NCI-H226 (cell line): ENCODE data around the gene ADTRP.
A peak's percentile ranks its signal among the peaks of the same experiment; 100 is the strongest.
"Not testable (repeated sequence)": the region's sequence is repeated elsewhere in the genome, so short reads cannot be mapped to it uniquely, and the experiment has no call there.

Experiments
- DNase-seq: peaks from one replicate; pipeline ENCODE4 v3.0.0-alpha.2; 2015

The ADTRP gene

GRCh38 chr6:11802886-11803590 lies 24.4 kb upstream of the ADTRP start:
- DNase-seq, result no peak

DNA sequence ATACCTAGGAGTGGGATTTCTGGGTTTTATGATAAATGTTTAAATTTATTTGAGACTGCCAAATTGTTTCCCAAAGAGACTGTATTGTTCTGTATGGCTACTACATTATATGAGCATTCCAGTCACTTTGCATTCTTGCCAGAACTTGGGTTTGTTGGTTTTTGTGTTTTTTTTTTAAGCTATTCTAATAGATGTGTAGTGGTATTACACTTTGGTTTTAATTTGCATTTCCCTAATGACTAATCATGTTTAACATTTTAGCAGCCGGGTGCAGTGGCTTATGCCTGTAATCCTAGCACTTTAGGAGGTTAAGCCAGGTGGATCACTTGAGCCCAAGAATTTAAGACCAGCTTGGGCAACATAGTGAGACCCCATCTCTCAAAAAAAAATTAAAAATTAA lies 21.9 kb upstream of the ADTRP start:
- DNase-seq, result not testable (repeated sequence)

- no peak for DNase-seq
Measured at GRCh38 chr6:11798538-11798937, 19.9 kb upstream of the ADTRP start.

GRCh38 chr6:11798096-11798495 lies 19.5 kb upstream of the ADTRP start:
- no peak for DNase-seq

DNA sequence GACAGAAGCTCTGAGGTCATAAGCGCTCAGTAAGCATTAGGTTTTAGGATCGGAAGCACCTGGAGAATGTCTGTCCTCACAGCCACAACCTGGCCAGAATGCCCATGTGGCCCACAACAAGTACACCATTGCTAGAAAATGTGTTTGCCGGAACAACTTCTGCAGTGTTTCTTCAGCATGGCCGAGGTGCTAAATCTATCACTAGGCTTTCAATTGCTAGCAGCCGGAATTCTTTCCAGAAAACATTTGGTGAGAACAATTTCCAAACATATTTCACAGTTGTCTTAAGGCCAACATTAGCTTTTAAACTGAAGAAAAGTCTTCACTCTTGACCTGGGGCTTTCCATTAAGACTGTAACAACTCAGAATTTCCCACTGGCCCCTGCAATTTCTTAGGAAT lies 18.2 kb upstream of the ADTRP start:
- no peak for DNase-seq

- no peak for DNase-seq
Measured at GRCh38 chr6:11795403-11795802, 16.8 kb upstream of the ADTRP start.

DNA sequence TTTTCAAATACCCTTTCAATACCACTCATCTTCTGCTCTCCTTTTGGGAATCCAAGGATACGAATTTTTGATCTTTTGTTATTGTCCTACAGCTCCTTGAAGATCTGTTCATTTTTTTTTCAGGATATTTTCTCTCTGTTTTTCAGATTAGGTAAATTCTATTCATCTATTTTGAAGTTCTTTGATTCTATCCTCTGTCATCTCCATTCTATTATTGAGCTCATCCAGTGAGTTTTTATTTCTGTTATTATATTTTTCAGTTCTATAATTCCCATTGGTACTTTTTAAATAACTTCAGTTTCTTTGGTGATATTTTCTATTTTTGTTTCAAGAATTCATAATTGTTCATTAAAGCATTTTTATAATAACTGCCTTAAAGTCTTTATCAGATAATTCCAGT lies 14.7 kb upstream of the ADTRP start:
- no peak for DNase-seq

DNA sequence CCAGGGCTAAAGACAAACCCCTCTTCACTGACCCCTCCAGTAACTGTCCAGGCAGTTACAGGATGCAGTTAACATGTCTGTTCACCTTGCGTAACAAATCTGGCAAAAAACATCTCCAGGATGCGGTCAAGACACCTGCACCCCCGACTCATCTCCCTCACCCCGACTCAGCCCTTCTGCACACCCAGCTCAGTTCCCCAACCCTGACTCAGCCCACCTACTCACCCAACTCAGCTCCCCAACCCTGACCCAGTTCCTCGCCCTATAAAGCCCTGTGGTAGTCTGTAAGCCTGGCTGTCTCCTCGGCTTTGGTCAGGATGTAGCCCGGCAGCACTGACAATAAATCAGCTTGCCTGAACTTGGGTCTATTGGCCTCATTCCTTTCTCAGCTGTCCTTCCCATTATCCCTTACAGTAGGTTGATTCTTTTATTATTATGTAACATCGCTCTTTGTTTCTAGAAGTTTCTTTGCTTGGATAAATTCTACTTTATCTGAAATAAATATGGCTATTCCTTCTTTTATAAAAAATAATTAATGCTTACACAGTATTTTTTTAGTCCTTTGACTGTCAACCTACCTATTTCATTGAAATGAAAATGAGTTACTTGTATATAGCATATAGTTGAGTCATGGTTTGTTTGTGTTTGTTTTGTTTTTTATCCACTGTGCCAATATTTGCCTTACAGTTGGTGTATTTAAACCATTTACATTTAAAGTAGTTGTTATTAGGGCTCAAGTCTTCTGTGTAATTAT lies 12.9 kb upstream of the ADTRP start:
- no peak for DNase-seq

DNA sequence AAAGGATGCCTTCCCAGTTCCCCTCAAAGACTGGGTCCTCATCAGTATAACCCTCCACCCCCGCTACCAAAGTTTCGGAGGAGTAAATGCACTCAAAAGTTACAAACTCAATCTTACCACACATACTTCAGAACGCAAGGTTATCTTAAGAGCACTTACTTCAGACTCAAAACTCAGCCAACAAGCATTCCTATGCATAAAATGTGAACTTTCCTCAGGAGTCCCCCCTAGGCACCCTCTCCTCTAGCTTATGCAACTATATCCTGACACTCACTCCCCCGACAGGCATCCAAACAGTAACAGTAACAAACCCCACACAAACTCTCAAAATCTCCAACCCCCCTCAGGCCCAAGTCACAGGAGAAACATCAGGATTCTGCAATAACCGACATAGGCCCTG lies 11.1 kb upstream of the ADTRP start:
- DNase-seq, result peak; percentile 83

DNA sequence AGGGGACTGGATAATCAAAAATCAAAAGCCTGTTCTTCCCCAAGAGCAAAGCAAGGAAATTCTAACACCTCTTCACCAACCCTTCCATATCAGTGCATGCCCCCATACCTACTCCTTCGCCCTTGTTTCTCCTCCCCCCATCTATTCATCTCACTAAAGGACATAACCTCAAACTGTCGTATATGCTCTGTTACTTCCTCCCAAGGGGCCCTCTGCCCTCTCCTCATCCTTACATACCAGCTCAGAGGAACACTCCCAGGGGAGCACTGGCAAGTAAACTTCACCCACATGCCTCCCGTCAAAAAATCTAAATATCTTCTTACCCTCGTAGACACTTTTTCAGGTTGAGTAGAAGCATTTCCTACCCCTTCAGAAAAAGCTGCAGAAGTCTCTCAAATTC lies 9.4 kb upstream of the ADTRP start:
- DNase-seq, result no peak

- DNase-seq, result no peak
Measured at GRCh38 chr6:11785774-11786579, 7.4 kb upstream of the ADTRP start.

GRCh38 chr6:11785415-11785773 lies 6.8 kb upstream of the ADTRP start:
- peak; percentile 68 for DNase-seq

- DNase-seq, result no peak
Measured at GRCh38 chr6:11784341-11784740, 5.7 kb upstream of the ADTRP start.

DNA sequence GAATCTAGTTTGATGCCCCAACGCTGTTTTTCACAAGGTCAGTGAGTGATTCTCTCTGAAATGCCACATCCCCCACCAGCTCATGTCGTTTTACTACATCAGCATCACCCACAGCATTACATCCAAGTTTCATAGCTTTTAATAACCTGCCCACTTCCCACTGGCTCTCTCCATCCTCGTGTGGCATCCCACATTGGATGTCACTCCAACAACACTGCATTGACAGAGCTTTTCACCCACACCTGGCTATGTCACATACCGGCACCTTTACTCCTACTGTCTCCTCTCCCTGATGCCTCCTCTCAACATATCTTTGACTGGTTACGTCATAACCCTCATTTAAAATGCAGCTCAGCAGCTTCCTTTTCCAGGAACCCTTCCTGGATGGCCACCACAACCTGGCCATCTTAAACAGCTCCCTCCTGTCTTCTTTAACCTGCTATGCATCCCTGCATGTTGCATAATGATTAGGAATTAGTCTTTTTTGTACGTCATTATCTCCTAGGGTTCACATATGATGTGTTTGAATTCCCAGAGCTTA lies 5.0 kb upstream of the ADTRP start:
- DNase-seq, result no peak

GRCh38 chr6:11782524-11782923 lies 3.9 kb upstream of the ADTRP start:
- DNase-seq, result no peak

- DNase-seq, result no peak
Measured at GRCh38 chr6:11780097-11780428, 1.5 kb upstream of the ADTRP start.

DNA sequence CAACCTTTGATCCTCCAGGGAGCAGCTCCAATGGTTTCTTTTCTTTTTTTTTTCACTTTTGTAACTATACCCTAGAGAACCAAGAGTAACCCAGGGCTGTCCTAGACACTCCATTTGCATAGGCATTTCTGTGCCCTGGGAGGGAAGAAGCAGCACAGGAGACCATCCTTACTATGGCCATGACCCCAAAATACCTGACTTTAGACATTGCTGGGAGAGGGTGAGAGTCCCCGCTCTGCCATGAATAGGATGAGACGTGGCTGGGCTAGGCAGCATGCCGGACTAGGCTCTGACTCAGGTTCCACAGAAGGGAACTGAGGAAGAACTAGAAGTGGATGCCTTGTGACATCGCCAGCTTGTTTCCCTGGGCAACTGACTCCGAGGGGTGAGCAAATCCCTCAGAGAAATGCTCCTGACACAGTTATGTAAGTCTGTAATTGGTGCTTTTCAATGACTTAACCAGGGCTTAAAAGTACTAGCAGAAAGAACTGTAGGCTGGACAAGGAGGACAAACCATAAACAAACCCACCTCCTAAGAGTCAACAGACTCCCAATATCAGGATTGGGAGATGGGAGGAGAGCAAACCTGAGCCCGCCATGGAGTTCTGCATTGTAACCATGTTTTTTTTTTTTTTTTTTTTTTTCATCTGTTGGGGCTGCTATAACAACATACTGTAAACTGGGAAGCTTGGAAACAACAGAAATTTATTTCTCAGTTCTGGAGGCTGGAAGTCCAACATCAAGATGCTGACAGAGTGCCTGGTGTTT lies 910 bp upstream of the ADTRP start:
- DNase-seq, result no peak

- no peak for DNase-seq
Measured at GRCh38 chr6:11778036-11778435, 567 bp downstream of the ADTRP start.

- DNase-seq, result no peak
Measured at GRCh38 chr6:11775791-11776409, 2.7 kb downstream of the ADTRP start.

DNA sequence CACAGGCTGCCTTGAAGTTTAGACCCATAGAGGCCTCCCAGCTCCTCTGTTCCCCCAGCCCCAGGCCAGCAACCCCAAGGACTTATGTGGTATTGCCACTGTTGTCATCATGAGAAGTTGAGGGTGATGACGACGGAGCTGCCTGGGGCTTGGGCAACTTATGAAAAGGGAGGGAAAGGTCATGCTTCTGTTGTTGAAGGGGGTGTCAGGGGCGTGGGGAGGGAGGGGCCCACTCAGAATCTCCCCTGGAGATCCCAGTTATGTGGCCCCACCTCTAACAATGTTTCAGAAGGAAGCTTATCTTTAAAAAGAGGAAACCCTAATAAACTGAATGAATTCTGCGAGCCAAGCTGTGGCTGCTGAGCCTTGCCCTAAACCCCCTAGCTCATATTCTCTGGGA lies 4.2 kb downstream of the ADTRP start:
- no peak for DNase-seq

GRCh38 chr6:11773581-11773980 lies 5.0 kb downstream of the ADTRP start:
- no peak for DNase-seq

GRCh38 chr6:11773013-11773412 lies 5.6 kb downstream of the ADTRP start:
- no peak for DNase-seq
